HG02870 (cell line): ENCODE data around the gene PITHD1.
"Not testable (repeated sequence)": the region's sequence is repeated elsewhere in the genome, so short reads cannot be mapped to it uniquely, and the experiment has no call there.

Experiments
- ATAC-seq: cut with Tn5 transposase; IDR thresholded peaks from one replicate; pipeline ENCODE4 v1.9.1; 2021; ENCODE audit warnings: mild to moderate bottlenecking, moderate library complexity; ENCODE audit not compliant: unreplicated experiment

Gene PITHD1

DNA sequence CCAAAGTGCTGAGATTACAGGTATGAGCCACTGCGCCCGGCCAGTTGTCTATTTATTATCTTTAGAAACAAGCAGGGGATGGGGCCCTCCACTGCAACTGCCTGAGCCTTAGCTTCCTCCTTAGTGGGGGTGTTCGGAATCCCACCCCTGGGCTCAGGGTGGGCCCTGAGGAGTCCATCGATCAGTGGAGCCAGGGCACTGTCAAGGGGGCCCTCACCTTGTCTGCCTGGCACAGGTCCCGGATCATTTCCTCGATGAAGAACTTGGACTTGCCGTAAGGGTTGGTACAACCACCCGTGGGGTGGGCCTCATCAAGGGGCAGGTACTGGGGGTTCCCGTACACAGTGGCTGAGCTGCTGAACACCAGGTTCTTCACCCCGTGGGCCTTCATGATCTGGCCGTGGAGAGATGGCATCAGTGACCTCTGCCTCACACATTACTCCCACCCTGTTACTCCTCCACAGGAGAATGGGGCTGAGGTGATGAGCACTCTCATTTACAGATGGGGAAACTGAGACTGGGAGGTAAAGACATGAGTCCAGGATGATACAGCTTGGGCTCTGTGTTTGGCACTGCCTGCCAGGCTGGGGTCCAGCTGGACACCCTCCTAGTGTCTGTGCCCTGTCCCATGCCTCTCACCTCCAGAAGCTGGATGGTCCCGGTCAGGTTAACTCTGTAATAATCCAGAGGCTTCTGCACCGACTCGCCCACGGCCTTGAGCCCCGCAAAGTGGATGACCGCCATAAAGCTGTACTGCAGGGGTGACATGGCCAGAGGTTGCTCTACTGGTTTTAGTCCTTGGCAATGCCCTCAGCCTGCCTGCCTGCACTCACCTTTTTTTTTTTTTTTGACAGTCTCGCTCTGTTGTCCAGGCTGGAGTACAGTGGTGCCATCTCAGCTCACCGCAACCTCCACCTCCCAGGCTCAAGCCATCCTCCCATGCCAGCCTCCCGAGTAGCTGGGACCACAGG lies 19.5 kb downstream of the PITHD1 start:
- ATAC-seq, result no peak

GRCh38 chr1:23798662-23799142 lies 20.5 kb downstream of the PITHD1 start:
- ATAC-seq, result no peak

DNA sequence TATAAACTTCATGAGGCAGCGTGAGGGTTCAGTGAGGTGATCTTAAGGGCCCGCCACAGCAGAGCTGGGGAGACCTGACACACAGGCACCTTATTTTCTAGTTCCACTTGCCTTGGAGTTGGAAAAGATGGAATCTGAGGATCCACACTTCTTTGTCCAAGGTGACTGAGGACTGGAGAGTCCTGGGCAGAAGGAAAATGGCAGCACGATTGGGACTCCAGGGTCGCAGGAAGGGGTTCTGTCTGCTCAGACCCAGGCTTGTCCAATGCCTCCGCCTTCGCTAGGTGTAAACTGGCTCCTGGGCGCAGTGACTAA lies 21.0 kb downstream of the PITHD1 start:
- no peak for ATAC-seq

DNA sequence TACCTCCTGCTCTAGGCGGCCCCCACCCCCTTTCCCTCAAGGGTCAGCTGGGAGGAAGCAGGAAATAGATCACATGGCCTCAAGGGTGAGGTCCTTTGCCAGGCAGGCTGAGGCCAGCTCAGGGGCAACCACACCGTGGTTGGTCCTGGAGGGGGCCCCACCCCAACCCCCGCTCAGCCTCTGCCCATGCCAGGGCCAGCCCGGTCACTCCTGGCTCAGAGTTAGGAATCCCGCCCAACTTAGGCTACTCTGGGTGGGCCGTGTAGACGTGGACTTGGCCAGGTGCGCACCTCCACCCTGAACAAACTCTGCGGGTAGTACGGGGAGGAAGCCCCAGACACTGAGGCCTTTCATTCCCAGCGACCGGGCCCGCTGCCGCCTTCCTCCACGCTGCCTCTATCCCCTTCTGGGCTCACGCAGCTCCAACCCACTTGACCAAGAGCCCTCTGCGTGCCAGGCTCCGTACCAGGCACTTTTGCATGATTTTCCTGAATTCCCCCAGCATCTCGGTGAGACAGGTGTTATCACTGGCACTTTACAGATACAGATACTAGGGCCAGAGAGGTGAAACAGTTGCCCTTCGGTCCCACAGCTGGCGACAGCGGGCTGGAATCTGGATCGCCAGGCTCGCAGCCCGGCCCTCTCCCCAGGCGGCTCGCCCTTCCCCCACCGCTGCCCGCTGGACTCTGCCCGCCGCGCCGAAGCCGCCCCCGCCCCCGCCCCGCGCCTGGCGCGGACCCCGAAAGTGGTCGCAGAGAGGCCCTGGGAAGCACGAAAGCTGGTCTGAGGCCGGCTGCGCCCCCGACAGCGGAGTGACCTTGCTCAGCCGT lies 21.6 kb downstream of the PITHD1 start:
- no peak for ATAC-seq

DNA sequence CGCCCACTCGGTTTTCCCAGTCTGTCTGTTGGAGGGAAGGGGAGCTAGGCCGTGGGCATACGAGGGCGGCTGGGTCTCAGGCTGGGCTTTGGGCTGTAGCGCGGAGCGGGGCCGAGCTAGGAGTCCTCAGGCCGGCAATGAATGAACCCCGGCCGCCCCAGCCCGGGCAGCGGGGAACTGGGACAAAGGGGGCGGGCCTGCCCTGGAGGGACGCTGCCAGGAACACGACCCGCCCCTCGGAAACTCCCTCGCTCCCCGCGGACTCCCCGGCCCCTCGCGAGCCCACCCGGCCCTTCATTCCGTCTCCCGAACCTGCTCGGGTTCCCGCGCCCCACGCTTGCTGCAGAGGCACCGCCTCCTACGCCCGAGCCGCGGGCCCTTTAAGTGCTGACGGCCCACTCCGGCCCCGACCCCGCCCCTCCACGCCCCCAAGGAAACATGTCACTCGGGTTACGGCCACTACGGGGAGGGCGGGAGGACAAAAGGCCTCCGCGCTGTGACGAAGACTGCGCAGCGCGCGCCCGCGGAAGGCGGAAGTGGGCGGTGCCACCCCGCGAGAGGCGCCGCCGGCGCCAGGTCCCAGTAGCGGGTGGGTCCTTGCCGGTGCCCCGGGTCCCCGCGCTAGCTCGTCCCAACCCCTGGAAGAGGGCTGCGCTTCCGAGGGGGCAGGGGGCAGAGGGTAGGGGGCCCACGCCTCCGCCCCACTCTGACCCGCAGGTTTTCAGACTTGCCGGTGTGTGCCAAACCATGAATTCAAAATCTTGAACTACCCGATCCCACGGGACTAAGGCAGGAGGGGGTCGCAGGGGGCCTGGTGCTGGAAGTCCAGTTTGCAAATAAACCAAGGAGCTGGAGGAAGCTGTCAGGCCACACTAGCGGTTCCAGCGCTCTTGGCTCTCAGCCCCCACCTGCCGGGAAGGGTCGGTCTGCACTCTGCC lies 22.5 kb downstream of the PITHD1 start, which contains the start of gene GALE:
TSS of gene GALE (minus strand) at position 355 of the 938 bp plus-strand sequence. CDS start 1,747 bp downstream, outside the sequence.
- ATAC-seq, result peak; percentile 66

GRCh38 chr1:23801338-23801748 lies 23.1 kb downstream of the PITHD1 start:
- ATAC-seq, result no peak

GRCh38 chr1:23801876-23802275 lies 23.7 kb downstream of the PITHD1 start:
- no peak for ATAC-seq

GRCh38 chr1:23802809-23803342 lies 24.7 kb downstream of the PITHD1 start:
- not testable (repeated sequence) for ATAC-seq

- no peak for ATAC-seq
Measured at GRCh38 chr1:23803674-23804073, 25.5 kb downstream of the PITHD1 start.

DNA sequence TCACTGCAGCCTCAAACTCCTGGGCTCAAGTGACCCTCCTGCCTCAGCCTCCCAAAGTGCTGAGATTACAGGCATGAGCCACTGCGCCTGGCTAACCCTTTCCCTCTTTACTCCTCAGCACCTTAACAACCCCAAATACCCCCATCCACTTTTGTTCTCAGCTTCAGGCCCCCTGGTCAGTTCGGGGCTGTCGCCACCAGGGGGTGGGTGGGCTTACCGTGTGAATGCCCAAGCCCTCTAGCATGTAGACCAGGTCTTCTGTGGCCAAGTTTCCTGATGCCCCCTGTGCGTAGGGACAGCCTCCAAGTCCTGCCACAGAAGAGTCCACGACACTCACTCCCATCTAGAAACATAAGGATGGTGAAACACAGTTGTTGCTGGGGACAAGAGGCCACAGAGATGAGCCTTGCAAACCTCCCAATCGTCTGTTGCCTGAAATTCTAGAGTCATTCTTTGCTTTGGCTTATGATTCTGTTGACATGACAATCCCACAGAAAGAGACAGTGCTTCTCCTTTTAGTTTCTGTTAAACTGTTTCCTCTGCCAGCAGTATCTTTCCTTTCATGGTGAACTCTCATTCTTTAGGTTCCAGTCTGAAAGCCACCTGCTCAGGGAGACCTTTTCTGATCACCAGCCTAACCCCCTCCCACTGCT lies 26.1 kb downstream of the PITHD1 start:
- no peak for ATAC-seq

DNA sequence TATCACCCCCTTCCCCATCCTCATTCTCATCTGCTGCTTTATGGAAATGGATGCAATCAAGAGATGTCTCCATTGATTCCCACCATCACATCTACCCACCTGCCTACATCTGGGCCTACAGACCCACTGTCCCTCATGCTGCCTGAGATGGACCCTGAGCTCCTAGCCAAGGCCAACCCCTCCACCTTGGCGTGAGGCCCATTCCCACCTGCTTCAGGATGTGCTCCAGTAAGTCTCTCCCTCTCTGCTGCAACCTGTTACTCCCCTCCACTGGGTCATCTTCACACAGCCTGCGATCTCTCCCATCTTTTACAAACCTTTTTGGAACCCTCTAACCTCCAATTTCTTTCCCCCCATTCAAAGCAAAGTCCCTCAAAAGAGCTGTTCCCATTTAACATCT lies 26.8 kb downstream of the PITHD1 start:
- ATAC-seq, result no peak

GRCh38 chr1:23806280-23806679 lies 28.1 kb downstream of the PITHD1 start:
- ATAC-seq, result no peak

DNA sequence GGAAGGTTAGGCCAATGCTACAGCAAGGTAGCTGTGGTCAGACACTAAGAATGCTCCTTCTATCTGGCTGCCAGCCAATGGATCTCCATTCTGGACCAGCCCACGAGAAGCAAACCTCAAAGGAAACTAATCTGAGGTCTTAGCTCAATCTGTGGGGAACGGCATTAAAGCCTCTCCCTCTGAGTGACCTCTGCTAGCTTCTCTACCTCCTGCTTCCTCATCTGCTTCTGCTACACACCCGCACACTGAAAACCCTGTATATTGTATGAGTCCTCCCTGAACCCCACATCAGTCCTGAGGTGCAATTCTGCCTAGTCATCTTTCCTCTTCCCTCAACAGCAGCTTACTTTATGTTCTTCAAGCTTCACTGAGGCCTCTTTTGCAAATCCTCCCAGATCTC lies 29.2 kb downstream of the PITHD1 start:
- ATAC-seq, result no peak

DNA sequence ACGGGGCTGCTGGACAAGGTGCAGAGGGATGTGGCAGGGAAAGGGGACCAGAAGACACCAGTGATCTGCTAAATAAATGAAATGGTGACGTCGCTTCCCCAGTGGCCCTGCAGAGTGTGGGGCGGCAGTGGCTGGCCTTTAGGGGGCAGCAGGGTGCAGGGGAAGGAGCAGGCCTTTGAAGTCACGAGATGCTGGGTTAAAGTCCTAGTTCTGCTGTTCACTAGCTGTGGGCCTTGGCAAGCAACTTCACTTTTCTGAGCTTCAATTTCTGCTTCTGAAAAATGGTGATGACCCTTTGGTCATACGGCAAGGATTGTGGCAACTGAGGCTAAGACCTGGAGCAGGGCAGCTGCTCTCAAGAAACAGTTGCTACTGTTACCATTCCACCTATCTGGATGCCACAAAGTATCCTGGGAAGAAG lies 31.5 kb downstream of the PITHD1 start:
- ATAC-seq, result peak; percentile 70

GRCh38 chr1:23810818-23811540 lies 32.8 kb downstream of the PITHD1 start:
- peak; percentile 43 for ATAC-seq

DNA sequence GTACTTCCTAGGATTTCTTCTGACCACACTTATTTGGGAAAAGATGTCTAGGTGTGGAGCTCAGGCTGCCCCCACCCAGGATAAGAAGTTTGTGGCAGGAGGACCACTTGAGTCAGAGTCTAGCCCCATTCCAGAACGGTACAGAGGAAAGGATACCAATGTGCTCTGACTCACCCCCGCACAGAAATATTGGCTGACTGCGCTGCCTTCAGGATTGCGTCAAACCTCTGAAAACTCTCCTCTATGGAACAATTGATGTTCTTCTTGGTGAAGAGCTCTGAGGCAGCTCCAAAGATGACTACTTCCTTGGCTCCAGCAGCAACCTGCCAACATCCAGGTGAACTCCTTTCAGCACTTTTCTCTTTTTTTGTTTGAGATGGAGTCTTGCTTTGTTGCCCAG lies 35.8 kb downstream of the PITHD1 start:
- ATAC-seq, result no peak

DNA sequence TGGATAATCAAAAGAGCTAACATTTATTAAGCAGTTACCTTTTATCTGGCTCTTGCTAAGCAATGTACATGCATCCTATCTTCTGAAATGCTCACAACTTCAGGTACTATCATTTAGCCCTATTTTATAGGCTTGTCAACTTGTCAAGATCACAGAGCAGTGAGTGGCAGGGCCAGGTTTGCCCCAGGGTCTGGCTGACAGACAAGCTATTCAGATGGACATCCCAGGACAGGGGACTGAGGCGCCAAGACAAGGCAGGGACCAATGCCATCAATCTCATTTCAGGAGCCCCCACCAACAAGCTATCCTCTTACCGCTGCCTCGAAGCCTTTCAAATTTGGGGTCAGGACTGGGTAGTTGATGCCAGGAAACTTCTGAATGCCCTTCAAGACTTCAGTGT lies 38.1 kb downstream of the PITHD1 start:
- no peak for ATAC-seq

- no peak for ATAC-seq
Measured at GRCh38 chr1:23816906-23817305, 38.7 kb downstream of the PITHD1 start.

- no peak for ATAC-seq
Measured at GRCh38 chr1:23817633-23818032, 39.4 kb downstream of the PITHD1 start.
